ENCODE measurements around the gene ZFHX3. TPM values are rescaled to one million over a fixed set of nuclear protein-coding genes. Genes with fewer than 3 reads are reported as not detected.

The ZFHX3 gene
- total RNA-seq, 1 experiment from 2014 or later = 1.5 TPM

- H2BK120ac ChIP-seq (ENCODE audit: low read depth, low read length, poor library complexity, severe bottlenecking) = no peak overlapping the region
- Mint-ChIP-seq H3K4me1 (peaks cover 5% of the 10 kb centered on the region in 2 experiments; a peak in 2 of 4 replicates), H3K27me3 (ENCODE audit: low read depth) (peaks cover 14% of the 10 kb centered on the region), H3K27ac (no peak overlapping the region), H3K4me3 (no peak overlapping the region), H3K9me3 (no peaks in the 10 kb centered on the region), H3K36me3 (ENCODE audit: insufficient read depth in 1 of 3, low read depth in 3 of 3) (no peaks in the 10 kb centered on the region)
- H3K9me3 ChIP-seq (ENCODE audit: control insufficient read depth, low read depth, low read length) = no peaks in the 10 kb centered on the region
- no peak overlapping the region for H2AK5ac ChIP-seq (ENCODE audit: insufficient read length, low read length)
- H3K18ac ChIP-seq (ENCODE audit: insufficient read length, low read depth, low read length) = no peak overlapping the region
- no peak overlapping the region for H4K8ac ChIP-seq (replicated peaks; ENCODE audit: insufficient read length, low read depth, low read length)
- H2BK5ac ChIP-seq (ENCODE audit: insufficient read length, low read length) = no peak overlapping the region
- no peaks in the 10 kb centered on the region for H4K20me1 ChIP-seq (ENCODE audit: control insufficient read depth, insufficient read depth, insufficient read length)
- no peak overlapping the region for H4K91ac ChIP-seq (ENCODE audit: insufficient read length, low read depth, low read length)
- TF ChIP-seq CTCF (conservative IDR thresholded peaks at IDR 0.05) = no peak
- H3T11ph ChIP-seq (ENCODE audit: low read length) = no peak overlapping the region
- H2AFZ ChIP-seq (ENCODE audit: low read length) = no peak overlapping the region
- no peak for DNase-seq
- H3K27ac ChIP-seq (ENCODE audit: insufficient read length, low read depth, low read length) = no peak overlapping the region
- no peaks in the 10 kb centered on the region for H3K27me3 ChIP-seq (ENCODE audit: insufficient read depth, low read length)
- no peak overlapping the region for H4K5ac ChIP-seq (ENCODE audit: insufficient read length, low read depth, low read length)
- H2BK12ac ChIP-seq (ENCODE audit: insufficient read length, low read depth, low read length) = no peak overlapping the region
- no peaks in the 10 kb centered on the region for H3K4me1 ChIP-seq (ENCODE audit: insufficient read depth, low read length)
- WGBS (ENCODE audit: extremely low coverage, insufficient read length, low lambda C conversion rate) = no CpG with 5 or more reads among the region's 4 CpGs
- H3K79me1 ChIP-seq (ENCODE audit: insufficient read depth, low read depth, low read length, poor library complexity, severe bottlenecking) = no peaks in the 10 kb centered on the region
- no peaks in the 10 kb centered on the region for H3K79me2 ChIP-seq (ENCODE audit: insufficient read depth, low read length)
- no peak overlapping the region for H3K23ac ChIP-seq (ENCODE audit: insufficient read length, low read depth, low read length)
- H3K23me2 ChIP-seq (ENCODE audit: insufficient read length, low read depth, low read length, poor library complexity, severe bottlenecking) = no peaks in the 10 kb centered on the region
- no peak overlapping the region for H3K9ac ChIP-seq (ENCODE audit: extremely low read depth, insufficient read length, low read length)
- H3K56ac ChIP-seq (ENCODE audit: insufficient read length, low read depth, low read length) = no peak overlapping the region
- no peak overlapping the region for H3K14ac ChIP-seq (ENCODE audit: insufficient read depth, low read length)
- no peak overlapping the region for H3K4ac ChIP-seq (ENCODE audit: low read depth, low read length)
- H2BK15ac ChIP-seq (ENCODE audit: low read depth, low read length) = no peak overlapping the region
- no peak overlapping the region for H3K4me2 ChIP-seq (ENCODE audit: insufficient read depth, insufficient read length, low read length)
- H2BK20ac ChIP-seq (ENCODE audit: low read depth, low read length, poor library complexity, severe bottlenecking) = no peak overlapping the region
These were observed 142.3 kb downstream of the ZFHX3 start for GRCh38 chr16:72905581-72905980.

Data from H9 (cell line).